GM18870 (cell line): Measurements from ENCODE around the gene PLCH1.
"Not testable (repeated sequence)": the region's sequence is repeated elsewhere in the genome, so short reads cannot be mapped to it uniquely, and the experiment has no call there.

Experiments used
- ATAC-seq: cut with Tn5 transposase; IDR thresholded peaks from one replicate; pipeline ENCODE4 v1.9.1; 2021; ENCODE audit warnings: moderate library complexity; ENCODE audit not compliant: unreplicated experiment

Gene PLCH1

DNA sequence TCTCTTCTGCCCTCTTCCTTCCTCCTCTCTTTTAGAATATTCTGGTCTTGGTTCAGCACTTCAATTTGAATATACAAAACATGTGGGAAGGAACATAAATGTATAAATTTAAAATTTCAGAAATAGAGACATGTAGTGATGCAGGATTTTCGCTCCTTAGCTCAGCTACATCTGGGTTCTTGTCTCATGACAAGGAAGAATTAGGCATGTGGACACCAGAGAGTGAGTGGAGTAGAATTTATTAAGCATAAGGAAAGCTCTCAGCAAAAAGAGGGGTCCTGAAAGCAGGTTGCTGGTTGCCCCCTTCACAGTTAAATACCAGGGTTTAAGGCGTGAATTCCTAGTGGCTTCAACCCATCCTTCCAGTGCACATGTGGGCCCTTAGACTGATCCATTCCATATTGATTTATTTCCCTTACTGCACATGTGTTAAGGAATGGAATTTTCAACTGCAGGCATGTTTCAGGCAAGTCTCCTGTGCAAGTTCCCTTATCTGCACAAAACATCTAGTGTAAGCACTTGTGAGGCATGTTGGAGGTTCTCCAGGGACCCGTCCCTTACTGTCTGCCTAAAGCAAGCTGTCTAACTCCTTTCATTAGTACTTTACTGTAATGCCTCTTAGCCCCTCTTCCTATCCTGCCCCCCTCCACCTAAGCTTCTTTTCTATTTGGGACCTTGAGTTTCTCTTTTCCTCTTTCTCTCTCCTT, 318.2 kb downstream of the PLCH1 start:
- ATAC-seq: no peak

DNA sequence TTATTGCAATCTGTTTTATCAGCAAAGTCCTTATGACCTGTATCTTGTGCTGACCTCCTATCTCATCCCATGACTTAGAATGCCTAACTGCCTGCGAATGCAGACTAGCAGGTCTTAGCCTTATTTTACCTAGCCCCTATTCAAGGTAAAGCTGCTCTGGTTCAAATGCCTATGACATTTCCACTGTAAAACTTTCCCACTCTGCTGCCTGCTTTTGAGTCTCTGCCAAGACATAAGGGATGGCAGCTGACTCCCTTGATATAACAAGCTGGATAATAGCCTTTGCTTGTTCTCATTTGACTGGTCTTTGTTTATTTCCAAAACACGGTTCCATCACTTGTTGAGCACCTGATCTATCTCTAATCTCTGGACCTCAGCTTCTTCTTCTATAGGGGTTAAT, 319.5 kb downstream of the PLCH1 start:
- no peak for ATAC-seq

- no peak for ATAC-seq
Observed at GRCh38 chr3:155424323-155424710, 320.6 kb downstream of the PLCH1 start.

DNA sequence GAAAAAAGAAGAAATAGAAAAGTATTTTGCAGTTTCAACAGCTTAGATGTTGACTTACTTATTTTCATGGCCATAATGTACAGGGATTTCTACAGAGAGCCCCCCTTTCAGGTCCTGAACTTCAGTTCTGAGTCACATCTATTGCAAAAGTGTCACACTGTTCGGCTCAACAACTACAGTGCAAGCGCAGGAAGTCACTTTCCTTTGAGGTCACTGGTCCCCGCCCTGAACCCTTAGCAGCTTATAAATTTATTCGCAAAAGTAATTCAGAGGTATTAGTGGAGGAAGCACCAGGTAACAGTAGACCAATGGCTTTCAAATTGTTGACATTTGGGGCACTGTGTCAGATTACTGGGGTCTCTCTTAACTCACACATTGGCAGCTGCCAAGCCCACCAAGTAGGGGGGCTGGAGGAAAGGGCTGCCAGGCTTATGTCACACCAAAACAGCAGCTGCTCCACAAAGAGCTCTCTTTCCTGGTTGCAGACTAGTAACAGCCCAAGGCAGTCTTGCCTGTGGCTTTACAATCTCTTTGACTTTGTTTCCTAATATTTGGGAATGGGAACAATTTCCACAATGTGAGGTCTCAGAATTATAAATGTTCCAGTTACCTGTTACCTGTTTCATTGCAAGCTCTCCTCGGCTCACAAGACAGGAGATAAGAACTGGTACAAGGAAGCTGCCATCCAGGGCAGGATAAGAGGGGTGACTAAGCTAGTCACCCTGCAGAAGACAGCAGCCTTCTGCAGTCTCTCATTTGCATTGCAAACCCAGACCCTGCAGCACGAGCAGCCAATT, 321.1 kb downstream of the PLCH1 start:
- ATAC-seq: no peak

- no peak for ATAC-seq
Observed at GRCh38 chr3:155420881-155421486, 323.9 kb downstream of the PLCH1 start.

DNA sequence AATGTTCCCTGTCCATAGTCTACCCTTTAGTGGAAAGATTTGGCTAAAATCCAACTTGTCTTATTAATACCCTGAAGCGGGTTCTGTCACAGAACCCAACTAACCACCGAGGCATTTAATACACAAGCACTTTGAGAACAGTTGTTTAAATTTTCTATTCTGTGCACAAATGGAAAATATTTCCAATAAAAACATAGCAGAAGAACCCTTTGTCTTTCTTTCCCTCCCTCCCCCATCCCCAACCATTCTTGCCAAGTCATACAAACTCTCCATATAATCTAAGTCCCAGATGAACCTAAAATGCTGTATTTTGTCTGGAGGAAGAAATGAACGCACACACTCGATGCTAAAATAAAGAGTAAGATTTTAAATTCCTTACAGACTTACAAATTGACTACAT, 324.5 kb downstream of the PLCH1 start:
- no peak for ATAC-seq

GRCh38 chr3:155418407-155418806, 326.5 kb downstream of the PLCH1 start:
- no peak for ATAC-seq

- no peak for ATAC-seq
Observed at GRCh38 chr3:155417119-155417517, 327.8 kb downstream of the PLCH1 start.

DNA sequence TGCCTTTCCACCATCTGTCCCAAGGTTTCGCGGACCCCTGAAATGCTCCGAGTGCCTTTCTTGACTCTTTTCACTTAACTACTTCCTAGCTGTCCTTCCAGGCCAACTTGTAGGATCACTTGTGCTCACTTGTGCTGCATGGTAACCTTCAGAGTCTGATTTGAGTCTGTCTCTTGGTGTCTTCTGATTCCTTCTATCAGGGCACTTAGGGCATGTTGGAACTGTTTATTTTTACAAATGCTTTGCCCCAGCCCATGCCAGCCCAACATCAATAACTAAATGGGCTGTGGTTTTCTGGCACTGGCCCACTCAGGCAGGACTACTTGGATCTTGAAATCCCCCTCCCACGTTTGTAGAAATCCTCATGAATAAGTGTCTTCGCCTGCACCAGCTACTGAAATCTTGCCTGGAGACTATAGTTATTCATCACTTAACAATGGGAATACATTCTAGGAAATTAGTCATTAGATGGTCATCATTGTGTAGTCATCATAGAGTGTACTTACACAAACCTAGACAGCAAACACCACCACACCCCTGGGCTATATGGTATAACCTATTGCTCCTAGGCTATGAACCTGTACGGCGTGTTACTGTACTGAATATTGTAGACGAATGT, 328.3 kb downstream of the PLCH1 start:
- no peak for ATAC-seq

DNA sequence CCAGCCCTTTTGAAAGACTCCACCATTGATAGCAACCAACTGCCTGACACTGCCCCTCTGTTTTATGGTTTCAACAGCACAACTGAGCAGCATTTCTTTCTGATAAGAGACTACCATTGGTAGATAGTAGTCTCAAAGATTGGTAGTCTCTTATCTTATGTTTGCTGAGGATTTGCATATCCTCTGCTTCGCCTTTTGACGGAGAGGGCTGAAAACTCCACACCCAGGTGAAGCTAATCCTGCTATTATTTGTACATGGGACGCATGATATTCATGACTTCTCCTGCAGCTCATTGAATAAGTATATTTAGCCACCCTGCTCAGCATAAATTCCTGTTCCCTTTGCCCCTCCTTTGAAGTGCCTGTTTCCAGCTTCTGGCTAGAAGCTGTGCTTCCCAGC, 332.0 kb downstream of the PLCH1 start:
- no peak for ATAC-seq

- ATAC-seq: no peak
Observed at GRCh38 chr3:155411500-155412223, 333.2 kb downstream of the PLCH1 start.

- no peak for ATAC-seq
Observed at GRCh38 chr3:155409336-155409735, 335.5 kb downstream of the PLCH1 start.

- no peak for ATAC-seq
Observed at GRCh38 chr3:155407971-155408370, 336.9 kb downstream of the PLCH1 start.

DNA sequence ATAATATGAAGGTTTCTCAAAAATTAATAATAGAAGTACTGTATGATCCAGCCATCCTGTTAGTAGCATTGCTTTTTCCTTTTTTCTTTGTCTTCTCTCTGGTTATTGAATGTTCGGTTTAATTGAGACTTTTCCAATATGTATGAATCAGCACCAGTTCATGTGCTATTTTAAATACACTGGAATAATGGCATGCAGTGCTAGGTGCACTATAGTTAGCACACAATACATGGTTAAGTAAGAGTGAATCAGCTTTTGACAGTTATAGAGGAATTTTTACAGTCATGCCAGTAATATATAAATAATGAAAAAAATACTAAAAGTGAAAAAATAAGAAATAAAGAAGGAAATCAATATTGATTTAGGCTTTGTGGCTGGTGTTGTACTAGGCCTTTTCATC, 337.5 kb downstream of the PLCH1 start:
- no peak for ATAC-seq

DNA sequence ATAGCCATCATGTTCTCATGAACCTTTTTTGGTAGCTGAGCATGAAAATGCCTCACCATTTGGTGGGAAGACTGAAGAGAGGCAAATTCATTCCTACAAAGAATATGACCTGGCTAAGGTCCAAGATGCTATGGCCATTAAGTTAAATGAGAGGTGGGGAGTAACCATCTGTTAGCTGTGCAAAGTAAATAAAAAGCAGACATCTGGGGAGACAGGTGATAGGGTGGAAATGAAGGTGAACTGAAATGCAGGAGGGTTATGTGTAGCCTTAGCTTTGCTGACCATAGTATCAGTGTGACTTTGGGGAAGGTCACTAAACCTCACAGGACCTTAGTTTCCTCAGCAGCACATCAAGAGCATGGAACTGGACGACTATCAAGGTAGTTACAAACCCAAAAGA, 340.4 kb downstream of the PLCH1 start:
- no peak for ATAC-seq

DNA sequence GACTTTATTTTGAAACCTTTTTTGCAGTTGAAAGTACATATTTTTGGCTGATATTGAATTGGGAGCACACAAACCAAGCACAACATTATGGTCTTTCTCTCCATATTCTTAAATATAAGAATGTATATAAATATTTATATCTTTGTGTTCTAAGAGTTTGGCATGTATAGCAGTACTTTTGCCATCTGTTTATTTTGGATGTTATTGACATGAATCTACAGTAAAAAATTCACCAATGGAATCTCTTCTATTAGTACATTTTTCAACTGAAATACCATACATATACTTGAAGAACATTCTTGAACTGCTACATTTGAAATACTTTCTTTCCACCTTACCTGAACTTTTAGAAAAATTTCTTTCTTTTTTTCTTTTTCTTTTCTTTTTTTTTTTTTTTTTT, 342.2 kb downstream of the PLCH1 start:
- ATAC-seq: no peak

- no peak for ATAC-seq
Observed at GRCh38 chr3:155398046-155398445, 346.8 kb downstream of the PLCH1 start.

DNA sequence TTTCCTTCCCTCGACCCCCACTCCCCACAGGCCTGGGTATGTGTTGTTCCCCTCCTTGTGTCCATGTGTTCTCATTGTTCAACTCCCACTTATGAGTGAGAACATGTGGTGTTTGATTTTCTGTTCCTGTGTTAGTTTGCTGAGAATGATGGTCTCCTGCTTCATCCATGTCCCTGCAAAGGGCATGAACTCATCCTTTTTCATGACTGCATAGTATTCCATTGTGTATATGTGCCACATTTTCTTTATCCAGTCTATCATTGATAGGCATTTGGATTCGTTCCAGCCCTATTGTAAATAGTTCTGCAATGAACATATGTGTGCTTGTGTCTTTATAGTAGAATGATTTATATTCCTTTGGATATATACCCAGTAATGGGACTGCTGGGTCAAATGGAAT, 350.0 kb downstream of the PLCH1 start:
- not testable (repeated sequence) for ATAC-seq

- no peak for ATAC-seq
Observed at GRCh38 chr3:155394240-155394639, 350.6 kb downstream of the PLCH1 start.

DNA sequence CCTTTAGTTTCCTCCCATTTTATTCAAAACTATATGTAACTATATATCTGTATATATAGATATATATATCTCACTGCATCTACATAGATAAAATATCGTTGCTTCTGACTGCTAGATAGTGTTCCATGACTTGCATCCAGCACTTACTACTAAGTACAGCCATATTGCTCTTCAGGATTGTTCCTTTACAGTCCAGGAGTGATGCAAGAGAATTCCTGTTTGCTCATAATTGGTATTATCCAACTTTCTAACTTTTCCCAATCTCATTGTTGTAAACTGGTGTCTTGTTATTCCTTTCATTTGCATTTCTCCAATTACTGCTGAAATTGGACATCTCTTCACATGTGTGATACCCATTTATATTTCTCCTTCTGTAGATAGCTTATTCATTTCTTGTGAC, 351.6 kb downstream of the PLCH1 start:
- ATAC-seq: no peak

DNA sequence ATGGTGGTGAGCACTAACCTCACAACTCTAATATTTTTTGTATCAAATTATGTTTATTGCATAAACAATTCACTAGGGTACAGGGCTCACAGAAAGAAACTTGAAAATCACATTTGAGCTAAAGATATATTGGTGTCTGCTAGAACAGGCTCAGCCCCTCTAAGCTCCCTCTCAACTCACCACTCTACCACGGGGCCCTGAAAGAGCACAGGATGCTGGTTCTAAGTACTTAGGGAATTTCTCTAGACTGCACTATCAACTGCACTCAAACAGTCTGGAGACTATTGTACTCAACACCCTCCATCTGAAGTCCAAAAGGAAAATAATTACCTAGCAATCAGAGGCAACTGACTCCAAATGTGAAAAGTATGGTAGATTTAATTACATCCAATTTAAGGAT, 352.7 kb downstream of the PLCH1 start:
- ATAC-seq: no peak
